Esophagus squamous epithelium (tissue), 5 donors: ENCODE data around the gene SQOR. TPM values are rescaled to one million over a fixed set of nuclear protein-coding genes. Genes with fewer than 3 reads are reported as not detected.
A peak's percentile ranks its signal among the peaks of the same experiment; 100 is the strongest.

ENCODE experiments used
- DNase-seq: peaks from one replicate; lab custom pipeline; 2025; lab: John Stamatoyannopoulos, UW
- H3K27ac ChIP-seq, 4 donors: fragments of 200-600 bp; sonication (generic); one replicate each; pipeline ENCODE4 v1.5.1; 2016 to 2019; ENCODE audit warnings: mild to moderate bottlenecking in 1 of 4
- H3K27me3 ChIP-seq, 4 donors: fragments of 200-600 bp; sonication (generic); 1 replicate in 3 of 4; 2 replicates in 1 of 4; pipeline versions ENCODE4 v1.5.1 to v1.6.0; 2017 to 2021; ENCODE audit warnings: antibody characterized with exemption in 1 of 4
- H3K36me3 ChIP-seq, 3 donors: fragments of 200-600 bp; sonication (generic); one replicate each; pipeline ENCODE4 v1.5.1; 2016 to 2019
- H3K4me1 ChIP-seq, 3 donors: fragments of 200-600 bp; sonication (generic); one replicate each; pipeline ENCODE4 v1.5.1; 2017 to 2019
- H3K4me3 ChIP-seq, 4 donors: fragments of 200-600 bp; sonication (generic); 1 replicate in 3 of 4; 2 replicates in 1 of 4; pipeline ENCODE4 v1.5.1; 2016 to 2019; ENCODE audit warnings: mild to moderate bottlenecking in 2 of 4, moderate library complexity in 1 of 4
- H3K9me3 ChIP-seq, 3 donors: fragments of 200-600 bp; sonication (generic); one replicate each; pipeline ENCODE4 v1.5.1; 2016 to 2019
- CTCF ChIP-seq, 6 experiments: fragments of 450-650 bp in 4 of 6; fragments of 200-600 bp in 2 of 6; sonication (generic) in 2 of 6; IDR thresholded peaks; one replicate each; pipeline ENCODE4 v1.5.1; 2016 to 2019; ENCODE audit warnings: antibody characterized with exemption in 6 of 6, mild to moderate bottlenecking in 4 of 6, moderate library complexity in 4 of 6
- POLR2A ChIP-seq, 4 donors: fragments of 450-650 bp; IDR thresholded peaks; one replicate each; pipeline ENCODE4 v1.6.1; 2017; ENCODE audit warnings: antibody characterized with exemption in 4 of 4, mild to moderate bottlenecking in 4 of 4, moderate library complexity in 3 of 4
- WGBS, 2 donors: methylation state at CpG; one replicate each; pipeline ENCODE4 v1.1.5; 2018; 5-methylcytosine and 5-hydroxymethylcytosine counted together
- intact Hi-C: fragments of 100-400 bp; cut with DNase I; formaldehyde crosslinking; loops from one replicate; pipeline ENCODE4 v1.15.0; 2022
- total RNA-seq, 4 donors: library from RNA; depleted of rRNA; stranded (reverse); fragments of >200 nt; gene quantifications; one replicate each; pipeline ENCODE4 v1.1.0, GENCODE V29; 2016
- donor health status: DM: yes; HTN: yes; CAD: no.

The SQOR gene
- total RNA-seq, 4 donors from 2014 or later, result 88.7 to 178 (median 128) TPM

DNA sequence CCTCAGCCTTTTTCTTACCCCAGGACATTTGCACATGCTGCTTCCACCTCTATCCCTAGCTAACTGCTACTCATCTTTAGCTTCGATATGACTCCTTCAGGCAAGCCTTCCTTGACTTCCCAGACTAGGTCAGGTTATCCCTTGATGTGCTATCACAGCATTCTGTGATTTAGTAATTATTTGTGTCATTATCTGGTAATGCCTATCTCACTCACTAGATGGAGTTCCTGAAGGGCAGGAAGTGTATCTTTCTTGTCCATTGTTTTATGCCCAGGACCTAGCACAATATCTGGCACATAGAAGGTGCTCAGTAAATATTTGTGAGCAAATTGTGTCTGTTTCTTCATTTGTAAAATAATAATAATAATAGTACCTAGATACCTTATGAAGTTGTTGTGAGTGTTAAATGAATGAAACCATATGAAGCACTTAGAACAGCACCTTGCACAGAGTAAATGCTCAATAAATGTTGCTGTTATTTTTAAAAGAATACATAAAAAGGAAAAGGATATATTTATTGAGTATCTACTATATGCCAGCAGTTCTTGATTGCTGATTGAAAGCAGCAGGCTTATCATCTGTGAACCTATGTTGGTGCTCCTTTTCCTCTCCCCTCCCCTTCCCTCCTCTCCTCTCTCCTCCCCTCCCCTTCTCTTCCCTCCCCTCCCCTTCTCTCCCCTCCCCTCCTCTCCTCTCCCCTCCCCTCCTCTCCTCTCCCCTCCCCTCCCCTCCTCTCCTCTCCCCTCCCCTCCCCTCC lies 31.5 kb downstream of the SQOR start:
- WGBS, 2 donors, result 92 to 95% methylated on average over 1 of the region's 1 CpG
- DNase-seq, result no peak
- Histone ChIP-seq H3K27ac (no peak overlapping the region), H3K27me3 (no peaks in the 10 kb centered on the region), H3K4me1 (peaks cover 0 to 7% (median 0%) of the 10 kb centered on the region in 3 donors), H3K4me3 (no peak overlapping the region), H3K36me3 (peaks cover 6 to 91% (median 19%) of the 10 kb centered on the region in 3 donors), H3K9me3 (no peaks in the 10 kb centered on the region)
- TF ChIP-seq CTCF (IDR thresholded peaks at IDR 0.05) (peak in 1 of 6 experiments; percentile 26), POLR2A (IDR thresholded peaks at IDR 0.05) (no peak)
- intact Hi-C loops, result no loop called here

GRCh38 chr15:45667002-45667401 lies 32.2 kb downstream of the SQOR start:
- WGBS, 2 donors, result 60 to 61% methylated on average over 2 of the region's 2 CpGs
- DNase-seq, result no peak
- no peak overlapping the region for H3K4me3 ChIP-seq
- H3K9me3 ChIP-seq, result no peaks in the 10 kb centered on the region
- peaks cover 6 to 91% (median 17%) of the 10 kb centered on the region in 3 donors for H3K36me3 ChIP-seq
- no peak overlapping the region for H3K27ac ChIP-seq
- TF ChIP-seq CTCF (IDR thresholded peaks at IDR 0.05), result no peak
- TF ChIP-seq POLR2A (IDR thresholded peaks at IDR 0.05), result no peak
- no peaks in the 10 kb centered on the region for H3K27me3 ChIP-seq
- intact Hi-C loops, result no loop called here
- peaks cover 0 to 4% (median 0%) of the 10 kb centered on the region in 3 donors for H3K4me1 ChIP-seq

DNA sequence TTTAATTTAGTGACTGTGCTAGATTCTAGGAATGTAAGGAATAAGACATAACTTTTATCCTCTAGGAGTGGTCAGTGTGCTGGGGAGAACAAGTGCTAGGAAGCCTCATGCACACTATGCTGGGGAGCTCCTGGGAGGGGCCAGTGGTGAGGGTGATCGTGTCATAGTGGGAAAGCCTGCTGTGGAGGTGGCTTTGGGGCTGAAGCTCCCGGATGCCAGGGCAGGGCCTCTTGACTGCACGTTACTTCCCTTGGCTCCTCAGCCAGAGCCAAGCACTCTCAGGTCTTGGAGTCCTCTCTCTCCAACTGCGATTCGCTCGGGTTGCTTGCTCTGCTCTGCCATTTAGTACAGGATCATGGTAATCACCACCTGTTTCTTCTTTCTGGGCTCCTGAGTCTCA lies 33.6 kb downstream of the SQOR start:
- no peak overlapping the region for H3K27ac ChIP-seq
- intact Hi-C loops, result no loop called here
- H3K9me3 ChIP-seq, result no peaks in the 10 kb centered on the region
- no peak for DNase-seq
- H3K36me3 ChIP-seq, result peaks cover 0 to 91% (median 14%) of the 10 kb centered on the region in 3 donors
- H3K4me3 ChIP-seq, result no peak overlapping the region
- TF ChIP-seq CTCF (IDR thresholded peaks at IDR 0.05), result no peak
- no peak for TF ChIP-seq POLR2A (IDR thresholded peaks at IDR 0.05)
- H3K27me3 ChIP-seq, result no peaks in the 10 kb centered on the region
- H3K4me1 ChIP-seq, result peaks cover 0 to 4% (median 0%) of the 10 kb centered on the region in 3 donors
- WGBS, 2 donors, result 86 to 95% methylated on average over 4 to 5 of the region's 6 CpGs

- H3K27ac ChIP-seq, result peak overlapping the region in 1 of 4 donors; percentile 49
- DNase-seq, result no peak
- 62 to 79% methylated on average over 3 of the region's 3 CpGs for WGBS, 2 donors
- TF ChIP-seq POLR2A (IDR thresholded peaks at IDR 0.05) (no peak), CTCF (IDR thresholded peaks at IDR 0.05) (no peak)
- H3K9me3 ChIP-seq, result no peaks in the 10 kb centered on the region
- intact Hi-C loops, result no loop called here
- no peaks in the 10 kb centered on the region for H3K27me3 ChIP-seq
- no peak overlapping the region for H3K4me3 ChIP-seq
- peaks cover 0 to 4% (median 0%) of the 10 kb centered on the region in 3 donors for H3K4me1 ChIP-seq
- H3K36me3 ChIP-seq, result peaks cover 2 to 91% (median 23%) of the 10 kb centered on the region in 3 donors
These were observed 34.6 kb downstream of the SQOR start for GRCh38 chr15:45669422-45669821.

DNA sequence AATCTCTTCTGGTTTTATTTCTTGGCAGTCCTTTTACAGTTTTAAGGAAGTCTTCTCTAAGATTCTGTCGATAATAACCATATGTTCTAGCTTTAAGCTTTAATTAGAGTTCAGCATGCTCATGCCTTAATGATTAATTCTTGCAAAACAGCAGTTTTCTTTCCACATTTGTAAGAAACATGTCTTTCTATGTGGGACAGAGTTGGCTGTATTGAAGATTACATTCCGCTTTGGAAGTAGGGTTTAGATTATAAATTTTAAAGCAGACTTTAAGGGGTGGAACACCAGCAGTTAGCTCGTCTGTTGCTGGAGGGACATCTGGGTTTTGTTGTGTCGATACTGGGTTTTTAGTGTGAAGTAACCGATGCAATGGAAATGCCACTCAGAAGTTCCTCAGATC lies 35.3 kb downstream of the SQOR start:
- DNase-seq, result no peak
- intact Hi-C loops, result no loop called here

More for the DNA sequence above, 35.3 kb downstream of the SQOR start:
- Histone ChIP-seq H3K4me1 (peaks cover 0 to 4% (median 0%) of the 10 kb centered on the region in 3 donors), H3K27me3 (no peaks in the 10 kb centered on the region), H3K27ac (peak overlapping the region in 1 of 4 donors; percentile 49), H3K36me3 (peaks cover 6 to 91% (median 28%) of the 10 kb centered on the region in 3 donors), H3K9me3 (no peaks in the 10 kb centered on the region), H3K4me3 (no peak overlapping the region)
- WGBS, 2 donors, result 79 to 82% methylated on average over 5 of the region's 5 CpGs
- TF ChIP-seq CTCF (IDR thresholded peaks at IDR 0.05), result no peak
- TF ChIP-seq POLR2A (IDR thresholded peaks at IDR 0.05), result no peak
